HG02642 (cell line): ENCODE data around the gene ABI3BP.

Source experiments
- ATAC-seq: cut with Tn5 transposase; IDR thresholded peaks from one replicate; pipeline ENCODE4 v1.9.1; 2021; ENCODE audit warnings: mild to moderate bottlenecking; ENCODE audit not compliant: unreplicated experiment, poor library complexity

ABI3BP gene

GRCh38 chr3:100992231-100993012 is 799 bp downstream of the ABI3BP start:
- ATAC-seq, result no peak

- ATAC-seq, result no peak
These were observed 5.1 kb downstream of the ABI3BP start for GRCh38 chr3:100988080-100988479.

- no peak for ATAC-seq
These were observed 8.9 kb downstream of the ABI3BP start for GRCh38 chr3:100984308-100984707.

- no peak for ATAC-seq
These were observed 10.5 kb downstream of the ABI3BP start for GRCh38 chr3:100982710-100983109.

- ATAC-seq, result no peak
These were observed 11.9 kb downstream of the ABI3BP start for GRCh38 chr3:100981164-100981911.

- ATAC-seq, result no peak
These were observed 15.1 kb downstream of the ABI3BP start for GRCh38 chr3:100978011-100978659.

- no peak for ATAC-seq
These were observed 16.6 kb downstream of the ABI3BP start for GRCh38 chr3:100976611-100977010.

GRCh38 chr3:100975714-100976113 is 17.5 kb downstream of the ABI3BP start:
- no peak for ATAC-seq

- ATAC-seq, result no peak
These were observed 19.6 kb downstream of the ABI3BP start for GRCh38 chr3:100973594-100973993.

- ATAC-seq, result no peak
These were observed 20.4 kb downstream of the ABI3BP start for GRCh38 chr3:100972867-100973266.

GRCh38 chr3:100972301-100972844 is 20.8 kb downstream of the ABI3BP start:
- no peak for ATAC-seq

- no peak for ATAC-seq
These were observed 21.4 kb downstream of the ABI3BP start for GRCh38 chr3:100971798-100972197.

- ATAC-seq, result no peak
These were observed 22.7 kb downstream of the ABI3BP start for GRCh38 chr3:100970477-100970990.

GRCh38 chr3:100968932-100969906 is 24.0 kb downstream of the ABI3BP start:
- no peak for ATAC-seq

- no peak for ATAC-seq
These were observed 26.4 kb downstream of the ABI3BP start for GRCh38 chr3:100966807-100967206.

- no peak for ATAC-seq
These were observed 27.2 kb downstream of the ABI3BP start for GRCh38 chr3:100966049-100966491.

GRCh38 chr3:100963041-100963440 is 30.2 kb downstream of the ABI3BP start:
- no peak for ATAC-seq

- ATAC-seq, result no peak
These were observed 35.8 kb downstream of the ABI3BP start for GRCh38 chr3:100957261-100957986.

GRCh38 chr3:100956276-100956675 is 36.9 kb downstream of the ABI3BP start:
- ATAC-seq, result no peak
